HepG2 (cell line): ENCODE data around the gene SLC10A1. TPM values are rescaled to one million over a fixed set of nuclear protein-coding genes. Genes with fewer than 3 reads are reported as not detected.

Experiments used
- AKNA ChIP-seq: sonication (generic); formaldehyde crosslinking; IDR thresholded peaks from 2 replicates; pipeline ENCODE4 v1.4.0; 2020; ENCODE audit warnings: missing genetic modification reagents, borderline replicate concordance
- FOXM1 ChIP-seq: sonication (generic); formaldehyde crosslinking; IDR thresholded peaks from 2 replicates; pipeline ENCODE4 v1.5.0; 2020; ENCODE audit warnings: missing genetic modification reagents
- HNF1B ChIP-seq: sonication (generic); formaldehyde crosslinking; IDR thresholded peaks from 2 replicates; pipeline ENCODE4 v1.5.1; 2020; ENCODE audit warnings: mild to moderate bottlenecking, moderate library complexity, missing genetic modification reagents
- IRF9 ChIP-seq: sonication (generic); formaldehyde crosslinking; IDR thresholded peaks from 2 replicates; pipeline ENCODE4 v1.8.0; 2022; ENCODE audit warnings: missing genetic modification reagents, mild to moderate bottlenecking, borderline replicate concordance
- NCOA5 ChIP-seq: sonication (generic); formaldehyde crosslinking; IDR thresholded peaks from 2 replicates; pipeline ENCODE4 v1.4.0; 2020; ENCODE audit warnings: missing genetic modification reagents
- RORA ChIP-seq: sonication (generic); formaldehyde crosslinking; IDR thresholded peaks from 2 replicates; pipeline ENCODE4 v1.5.0; 2020; ENCODE audit warnings: mild to moderate bottlenecking, missing genetic modification reagents, moderate library complexity
- SIX4 ChIP-seq: sonication (generic); formaldehyde crosslinking; IDR thresholded peaks from 2 replicates; pipeline ENCODE4 v1.4.0; 2020; ENCODE audit warnings: missing genetic modification reagents
- TARDBP ChIP-seq: sonication (generic); formaldehyde crosslinking; IDR thresholded peaks from 2 replicates; pipeline ENCODE4 v1.8.0; 2022; ENCODE audit warnings: mild to moderate bottlenecking, missing genetic modification reagents
- TOE1 ChIP-seq: sonication (generic); formaldehyde crosslinking; IDR thresholded peaks from 2 replicates; pipeline ENCODE4 v1.4.0; 2020; ENCODE audit warnings: mild to moderate bottlenecking, missing genetic modification reagents
- ZMYM3 ChIP-seq: sonication (generic); formaldehyde crosslinking; IDR thresholded peaks from 2 replicates; pipeline ENCODE4 v1.5.1; 2020; ENCODE audit warnings: mild to moderate bottlenecking, missing genetic modification reagents
- ZNF263 ChIP-seq: sonication (generic); formaldehyde crosslinking; IDR thresholded peaks from 2 replicates; pipeline ENCODE4 v1.4.0; 2020; ENCODE audit warnings: missing genetic modification reagents
- ZNF326 ChIP-seq: sonication (generic); formaldehyde crosslinking; IDR thresholded peaks from 2 replicates; pipeline ENCODE4 v1.4.0; 2020; ENCODE audit warnings: missing genetic modification reagents, borderline replicate concordance
- ZNF367 ChIP-seq: sonication (generic); formaldehyde crosslinking; IDR thresholded peaks from 2 replicates; pipeline ENCODE4 v1.4.0; 2020; ENCODE audit warnings: missing genetic modification reagents, borderline replicate concordance
- ZNF382 ChIP-seq: sonication (generic); formaldehyde crosslinking; IDR thresholded peaks from 2 replicates; pipeline ENCODE4 v1.5.0; 2020; ENCODE audit warnings: missing genetic modification reagents, mild to moderate bottlenecking, borderline replicate concordance
- ZNF564 ChIP-seq: sonication (generic); formaldehyde crosslinking; IDR thresholded peaks from 2 replicates; pipeline ENCODE4 v1.8.1; 2023; ENCODE audit warnings: mild to moderate bottlenecking, missing genetic modification reagents
- ZNF646 ChIP-seq: sonication (generic); formaldehyde crosslinking; IDR thresholded peaks from 2 replicates; pipeline ENCODE4 v1.9.0; 2021; ENCODE audit warnings: mild to moderate bottlenecking, missing genetic modification reagents
- polyA plus RNA-seq, 8 experiments: library from polyadenylated mRNA; depleted of rRNA in 3 of 8; stranded (reverse) in 7 of 8; unstranded in 1 of 8; fragments of >200 nt; fragmentation: Illumina TruSeq in 4 of 8; extraction: Trizol in 4 of 8; gene quantifications; 2 replicates each; pipeline versions ENCODE4 v1.2.1 to v1.2.3, GENCODE V29; 2011 to 2016; ENCODE audit warnings: low read depth in 4 of 8, missing spikeins in 1 of 8, mixed read lengths in 1 of 8; ENCODE audit not compliant: insufficient read depth in 1 of 8
- total RNA-seq, 5 experiments: library from RNA; depleted of rRNA; stranded (reverse); fragments of >200 nt; fragmentation: Illumina TruSeq; extraction: Trizol; gene quantifications; 2 replicates each; pipeline ENCODE4 v1.2.3, GENCODE V29; 2016; ENCODE audit warnings: low read depth in 1 of 5

Gene SLC10A1
- total and polyA plus RNA-seq, 2 of the 13 experiments (the other 11 are each of a cell fraction or from before 2014, with no cell fraction given) = 0.17 TPM; not detected in 1

- TF ChIP-seq ZNF646 (CRISPR knock-in tag) (no peak), ZNF564 (CRISPR knock-in tag) (0 out of 2 replicates have a peak, but pooled peaks have one; percentile 14), IRF9 (CRISPR knock-in tag) (no peak; the same call in 1 of the 2 replicates), TOE1 (CRISPR knock-in tag) (no peak), RORA (CRISPR knock-in tag) (no peak), NCOA5 (CRISPR knock-in tag) (no peak), SIX4 (CRISPR knock-in tag) (no peak), AKNA (CRISPR knock-in tag) (no peak), ZMYM3 (CRISPR knock-in tag) (no peak), ZNF367 (CRISPR knock-in tag) (no peak), ZNF263 (no peak), FOXM1 (no peak), TARDBP (0 out of 2 replicates have a peak, but pooled peaks have one; percentile 20), ZNF326 (no peak), HNF1B (CRISPR knock-in tag) (no peak), ZNF382 (CRISPR knock-in tag) (no peak)
Observed at GRCh38 chr14:69767369-69767999, 29.6 kb downstream of the SLC10A1 start (continued).
